GM19455 (cell line): ENCODE results near the gene NSG2.

Source experiments
- ATAC-seq: cut with Tn5 transposase; IDR thresholded peaks from one replicate; pipeline ENCODE4 v1.9.1; 2021; ENCODE audit not compliant: unreplicated experiment

Gene NSG2

GRCh38 chr5:174149426-174149825, 103.9 kb downstream of the NSG2 start:
- ATAC-seq: no peak

GRCh38 chr5:174149989-174150388, 104.5 kb downstream of the NSG2 start:
- ATAC-seq: no peak

- no peak for ATAC-seq
Observed at GRCh38 chr5:174151599-174152181, 106.2 kb downstream of the NSG2 start.

- ATAC-seq: no peak
Observed at GRCh38 chr5:174154559-174154958, 109.1 kb downstream of the NSG2 start.

DNA sequence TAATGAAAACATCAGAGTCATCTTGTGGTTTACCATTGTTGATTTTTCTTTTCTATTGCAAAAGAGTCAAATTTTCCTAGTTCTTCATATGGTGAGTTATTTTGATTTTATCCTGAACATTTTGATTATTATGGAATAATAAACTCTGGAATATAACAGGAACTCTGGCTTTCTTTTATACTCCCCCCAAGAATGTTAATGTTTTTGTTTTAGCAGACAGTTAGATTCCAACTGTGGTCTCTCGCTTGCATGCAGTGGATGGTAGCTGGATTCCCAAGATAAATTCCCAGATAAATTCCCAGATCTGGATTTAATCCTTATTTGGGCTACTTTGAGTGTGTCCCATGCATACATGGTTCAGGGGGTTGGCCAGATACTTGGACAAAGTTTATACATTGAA, 109.8 kb downstream of the NSG2 start:
- ATAC-seq: no peak

- ATAC-seq: no peak
Observed at GRCh38 chr5:174155706-174156105, 110.2 kb downstream of the NSG2 start.

GRCh38 chr5:174157048-174157447, 111.5 kb downstream of the NSG2 start:
- ATAC-seq: no peak
